ENCODE measurements around the gene OCA2. TPM values are rescaled to one million over a fixed set of nuclear protein-coding genes. Genes with fewer than 3 reads are reported as not detected.

The OCA2 gene
- total and polyA plus RNA-seq, 2 of the 8 experiments (the other 6 are each of a cell fraction or from before 2014, with no cell fraction given) = 0.20 TPM

GRCh38 chr15:28105224-28105791 is 6.2 kb upstream of the OCA2 start:
- 0 out of 2 replicates have a peak overlapping the region, but pooled peaks have one; percentile 97 for H2BK15ac ChIP-seq (ENCODE audit: low read length)
- H3K14ac ChIP-seq (ENCODE audit: insufficient read length) = no peak overlapping the region
- H3K9me3 ChIP-seq (ENCODE audit: insufficient read depth in 2 of 2, low read depth in 1 of 2, low read length in 1 of 2) = no peaks in the 10 kb centered on the region; a peak in 1 of 4 replicates
- H2AFZ ChIP-seq (ENCODE audit: low read length) = no peak overlapping the region
- ChIA-PET CTCF (ENCODE audit: partially characterized antibody) (no interaction called here), POLR2A (ENCODE audit: partially characterized antibody) (no interaction called here)
- 94% methylated on average over 7 of the region's 9 CpGs; no CpG with 5 or more reads in 1 of the 2 experiments for WGBS, 2 experiments (ENCODE audit: extremely low coverage in 1 of 2, insufficient coverage in 1 of 2, insufficient read length in 1 of 2, insufficient replicate concordance in 2 of 2, low coverage in 1 of 2, low lambda C conversion rate in 2 of 2, missing lambda C conversion rate in 1 of 2)
- H3K27me3 ChIP-seq (replicated peaks in 1 of 4; ENCODE audit: control insufficient read depth in 3 of 4, extremely low read depth in 1 of 4, insufficient read depth in 3 of 4, low read length in 3 of 4) = peaks cover 9 to 48% (median 36%) of the 10 kb centered on the region in 4 experiments
- H4K8ac ChIP-seq (ENCODE audit: extremely low read depth, insufficient read depth, low read length) = no peak overlapping the region
- H3K79me2 ChIP-seq (ENCODE audit: control insufficient read depth in 1 of 2, insufficient read depth in 2 of 2, low read length in 2 of 2) = no peaks in the 10 kb centered on the region
- peak overlapping the region; percentile 89 for H3K56ac ChIP-seq (replicated peaks; ENCODE audit: insufficient read length, low read depth, low read length)
- H2BK12ac ChIP-seq (ENCODE audit: low read depth, low read length) = no peak overlapping the region
- no peak for TF ChIP-seq RFX5 (IDR thresholded peaks at IDR 0.05; ENCODE audit: borderline replicate concordance, low read depth, low read length)
- peaks cover 0 to 7% (median 2%) of the 10 kb centered on the region in 4 experiments; a peak in 3 of 7 replicates for H3K4me1 ChIP-seq (replicated peaks in 1 of 4; ENCODE audit: control insufficient read depth in 3 of 4, insufficient read depth in 4 of 4, low read length in 3 of 4)
- H2BK20ac ChIP-seq (ENCODE audit: low read length) = no peak overlapping the region; the same call in 1 of the 2 replicates
- no peak overlapping the region for H3K9ac ChIP-seq (replicated peaks in 1 of 4; ENCODE audit: extremely low read depth in 1 of 4, low read depth in 3 of 4, low read length in 3 of 4)
- H3K36me3 ChIP-seq (ENCODE audit: control insufficient read depth in 2 of 4, insufficient read depth in 4 of 4, low read length in 3 of 4) = peaks cover 0 to 6% (median 0%) of the 10 kb centered on the region in 4 experiments; a peak in 1 of 8 replicates
- no peak overlapping the region for H3K4ac ChIP-seq (replicated peaks; ENCODE audit: insufficient read length, low read depth, low read length)
- no peak overlapping the region for H3K23ac ChIP-seq (ENCODE audit: insufficient read length)
- no peak overlapping the region for H2BK120ac ChIP-seq (replicated peaks; ENCODE audit: low read depth, low read length)
- DNase-seq (ENCODE audit: low read depth in 1 of 2, low spot score in 2 of 2) (no peak), FAIRE-seq (no peak)
- H2BK5ac ChIP-seq (ENCODE audit: low read depth, low read length) = 0 out of 2 replicates have a peak overlapping the region, but pooled peaks have one; percentile 30
- H4K91ac ChIP-seq (replicated peaks; ENCODE audit: insufficient read length, low read length) = no peak overlapping the region
- H2AK5ac ChIP-seq (ENCODE audit: low read depth, low read length) = peak overlapping the region; percentile 77; the same call in 1 of the 2 replicates
- no peak overlapping the region for H3K27ac ChIP-seq (ENCODE audit: low read depth, low read length)
- H3K79me1 ChIP-seq (ENCODE audit: low read depth, low read length) = no peaks in the 10 kb centered on the region; the same call in 1 of the 2 replicates
- no peak overlapping the region for H4K5ac ChIP-seq (ENCODE audit: insufficient read length, low read depth, low read length)
- H3K23me2 ChIP-seq (ENCODE audit: low read depth, low read length) = peaks cover 31% of the 10 kb centered on the region
- H3K18ac ChIP-seq (ENCODE audit: extremely low read depth, low read length) = no peak overlapping the region
- no peak overlapping the region; a peak in 1 of 4 replicates for H3K4me2 ChIP-seq (ENCODE audit: insufficient read depth in 1 of 2, low read depth in 2 of 2, low read length in 2 of 2)
- peaks cover 0 to 16% of the 10 kb centered on the region in 2 experiments for H4K20me1 ChIP-seq (replicated peaks in 1 of 2; ENCODE audit: control insufficient read depth in 1 of 2, insufficient read depth in 2 of 2, low read length in 2 of 2)
- no peak overlapping the region for H3K4me3 ChIP-seq (ENCODE audit: extremely low read depth in 1 of 4, insufficient read depth in 2 of 4, low read depth in 3 of 4, low read length in 4 of 4)

Data from H1 (cell line).